ENCODE results near the gene TMEM30A. TPM values are rescaled to one million over a fixed set of nuclear protein-coding genes. Genes with fewer than 3 reads are reported as not detected.

The TMEM30A gene
- total RNA-seq, 2 donors from 2014 or later, result 45.6 to 47.3 TPM

DNA sequence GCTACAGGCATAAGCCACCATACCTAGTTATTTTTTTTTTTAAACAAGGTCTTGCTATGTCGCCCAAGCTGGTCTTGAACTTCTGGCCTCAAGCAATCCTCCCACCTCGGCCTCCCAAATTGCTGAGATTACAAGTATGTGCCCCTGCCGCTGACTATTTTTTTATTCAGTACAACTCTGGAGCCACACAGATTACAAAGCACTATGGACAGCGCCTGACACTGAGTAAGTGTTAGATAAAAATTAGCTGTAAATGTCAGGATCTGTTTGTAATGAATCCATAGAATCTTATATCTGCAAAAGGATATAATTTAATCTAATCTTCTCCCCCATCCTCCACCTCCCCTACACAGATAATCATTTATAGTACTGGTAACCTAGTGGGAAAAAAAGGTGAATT lies 63.5 kb downstream of the TMEM30A start:
- TF ChIP-seq, protein P1, sequence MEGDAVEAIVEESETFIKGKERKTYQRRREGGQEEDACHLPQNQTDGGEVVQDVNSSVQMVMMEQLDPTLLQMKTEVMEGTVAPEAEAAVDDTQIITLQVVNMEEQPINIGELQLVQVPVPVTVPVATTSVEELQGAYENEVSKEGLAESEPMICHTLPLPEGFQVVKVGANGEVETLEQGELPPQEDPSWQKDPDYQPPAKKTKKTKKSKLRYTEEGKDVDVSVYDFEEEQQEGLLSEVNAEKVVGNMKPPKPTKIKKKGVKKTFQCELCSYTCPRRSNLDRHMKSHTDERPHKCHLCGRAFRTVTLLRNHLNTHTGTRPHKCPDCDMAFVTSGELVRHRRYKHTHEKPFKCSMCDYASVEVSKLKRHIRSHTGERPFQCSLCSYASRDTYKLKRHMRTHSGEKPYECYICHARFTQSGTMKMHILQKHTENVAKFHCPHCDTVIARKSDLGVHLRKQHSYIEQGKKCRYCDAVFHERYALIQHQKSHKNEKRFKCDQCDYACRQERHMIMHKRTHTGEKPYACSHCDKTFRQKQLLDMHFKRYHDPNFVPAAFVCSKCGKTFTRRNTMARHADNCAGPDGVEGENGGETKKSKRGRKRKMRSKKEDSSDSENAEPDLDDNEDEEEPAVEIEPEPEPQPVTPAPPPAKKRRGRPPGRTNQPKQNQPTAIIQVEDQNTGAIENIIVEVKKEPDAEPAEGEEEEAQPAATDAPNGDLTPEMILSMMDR (IDR thresholded peaks at IDR 0.05), result no peak
- H3K27ac ChIP-seq, result no peak overlapping the region
- H3K27me3 ChIP-seq, result no peaks in the 10 kb centered on the region
- H3K4me1 ChIP-seq, result no peaks in the 10 kb centered on the region
- no peak for DNase-seq (ENCODE audit: low spot score)
- no peaks in the 10 kb centered on the region for H3K9me3 ChIP-seq
- no peaks in the 10 kb centered on the region for H3K36me3 ChIP-seq
- H3K4me3 ChIP-seq, result no peak overlapping the region

DNA sequence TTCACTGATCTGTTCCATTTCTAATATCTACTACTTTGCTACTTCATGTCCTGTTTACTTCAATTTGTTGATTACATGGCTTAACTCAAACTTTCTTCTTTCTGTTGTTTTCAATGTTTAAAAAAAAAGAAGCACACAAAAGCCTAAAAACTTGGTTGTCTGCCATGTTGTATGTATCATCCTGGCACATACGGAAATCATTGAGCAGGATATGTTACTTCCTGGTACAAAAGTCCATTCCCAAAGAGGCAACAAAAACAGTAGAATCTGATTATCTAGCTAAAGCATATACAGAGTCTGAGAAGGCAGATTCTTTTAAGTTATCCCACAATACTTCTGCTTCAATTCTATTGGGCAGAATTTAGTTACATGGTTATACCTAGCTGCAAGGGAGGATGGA lies 64.2 kb downstream of the TMEM30A start:
- TF ChIP-seq, protein P1 (IDR thresholded peaks at IDR 0.05), result no peak
- H3K9me3 ChIP-seq, result no peaks in the 10 kb centered on the region
- H3K4me1 ChIP-seq, result no peaks in the 10 kb centered on the region
- H3K4me3 ChIP-seq, result no peak overlapping the region
- H3K36me3 ChIP-seq, result no peaks in the 10 kb centered on the region
- no peak overlapping the region for H3K27ac ChIP-seq
- no peaks in the 10 kb centered on the region for H3K27me3 ChIP-seq
- no peak for DNase-seq (ENCODE audit: low spot score)

DNA sequence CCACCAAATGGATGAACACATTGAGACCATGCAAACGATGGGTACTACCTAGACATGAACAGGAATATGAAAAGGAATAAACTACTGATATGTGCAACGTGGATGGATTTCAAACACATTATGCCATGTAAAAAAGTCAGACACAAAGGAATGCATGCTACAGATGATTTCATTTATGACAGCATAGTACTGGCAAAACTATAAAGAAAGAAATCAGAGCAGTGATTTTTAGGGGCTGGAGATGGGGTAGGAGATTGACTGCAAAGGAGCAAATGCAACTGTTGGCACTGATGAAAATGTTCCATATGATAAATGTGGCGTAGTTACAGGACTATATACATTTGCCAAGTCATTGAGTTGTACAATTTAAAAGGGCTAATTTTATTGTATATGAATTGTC lies 65.3 kb downstream of the TMEM30A start:
- TF ChIP-seq, protein P1 (IDR thresholded peaks at IDR 0.05), result no peak

DNA sequence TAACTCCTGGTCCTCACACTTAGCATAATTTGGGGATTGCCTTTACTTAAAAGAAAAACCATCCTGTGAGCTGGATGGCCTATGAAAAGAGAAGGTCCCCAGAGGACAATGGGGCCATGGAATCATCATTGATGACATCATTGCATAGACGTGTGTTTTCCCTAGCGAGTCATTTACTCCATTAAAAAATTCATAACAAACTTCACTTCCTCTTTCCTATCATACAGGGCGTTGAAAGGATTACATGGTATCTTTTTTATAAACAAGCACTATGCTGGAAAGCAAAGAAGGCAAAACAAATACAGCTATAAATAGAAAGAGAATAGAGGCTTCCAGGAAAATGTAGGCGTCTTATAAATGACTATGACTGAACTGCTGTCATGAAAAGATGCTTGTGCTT lies 67.4 kb downstream of the TMEM30A start:
- Histone ChIP-seq H3K4me1 (peaks cover 0 to 11% of the 10 kb centered on the region in 2 donors), H3K27ac (no peak overlapping the region), H3K27me3 (no peaks in the 10 kb centered on the region), H3K4me3 (no peak overlapping the region), H3K9me3 (no peaks in the 10 kb centered on the region), H3K36me3 (no peaks in the 10 kb centered on the region)
- TF ChIP-seq, protein P1 (IDR thresholded peaks at IDR 0.05), result no peak
- no peak for DNase-seq (ENCODE audit: low spot score)

More for the DNA sequence above, 65.3 kb downstream of the TMEM30A start:
- H3K9me3 ChIP-seq, result no peaks in the 10 kb centered on the region
- H3K4me3 ChIP-seq, result no peak overlapping the region
- no peak for DNase-seq (ENCODE audit: low spot score)
- no peaks in the 10 kb centered on the region for H3K36me3 ChIP-seq
- no peaks in the 10 kb centered on the region for H3K4me1 ChIP-seq
- H3K27me3 ChIP-seq, result no peaks in the 10 kb centered on the region
- H3K27ac ChIP-seq, result no peak overlapping the region

DNA sequence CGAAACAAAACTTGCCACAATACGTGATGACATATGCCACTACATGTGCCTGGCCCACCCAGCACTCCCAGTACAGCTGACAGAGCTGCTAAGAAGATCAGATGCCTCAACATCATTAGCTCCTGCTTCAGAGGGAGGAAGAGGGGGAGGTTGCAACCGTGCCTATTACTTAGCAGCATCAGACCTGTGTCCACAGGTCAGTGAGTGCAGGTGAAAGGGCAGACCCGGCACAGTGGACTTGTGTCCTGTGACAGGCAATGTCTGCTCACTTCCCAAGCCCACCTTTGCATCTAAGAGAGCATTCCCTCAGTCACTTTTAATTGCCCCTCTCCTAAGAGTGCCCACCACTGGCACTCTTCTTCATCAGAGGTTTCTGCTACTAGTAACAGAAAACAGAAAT lies 69.3 kb downstream of the TMEM30A start:
- H3K27ac ChIP-seq, result no peak overlapping the region
- DNase-seq (ENCODE audit: low spot score), result no peak
- H3K4me1 ChIP-seq, result peaks cover 0 to 22% of the 10 kb centered on the region in 2 donors
- no peaks in the 10 kb centered on the region for H3K9me3 ChIP-seq
- no peak overlapping the region for H3K4me3 ChIP-seq
- TF ChIP-seq, protein P1 (IDR thresholded peaks at IDR 0.05), result no peak
- H3K27me3 ChIP-seq, result no peaks in the 10 kb centered on the region
- H3K36me3 ChIP-seq, result no peaks in the 10 kb centered on the region

DNA sequence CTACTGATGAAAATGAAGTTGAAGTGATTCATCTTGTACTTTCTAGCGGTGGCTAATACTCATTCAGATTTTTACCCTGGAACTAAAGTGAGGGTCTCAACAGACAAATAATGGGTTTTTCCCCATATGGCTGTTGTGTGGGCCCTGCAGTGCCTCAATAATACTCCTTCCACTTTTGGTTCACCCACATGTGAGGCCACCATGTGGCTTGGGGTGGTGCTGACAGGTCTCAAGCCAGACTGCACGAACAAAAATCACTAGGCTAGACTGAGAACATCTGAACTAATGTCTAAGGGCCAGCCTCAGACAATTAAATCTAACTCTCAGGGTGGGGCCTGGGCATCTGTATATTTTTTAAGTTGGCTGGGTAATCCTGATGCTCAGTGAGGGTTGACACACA lies 70.9 kb downstream of the TMEM30A start:
- Histone ChIP-seq H3K27me3 (no peaks in the 10 kb centered on the region), H3K4me3 (no peak overlapping the region), H3K4me1 (peaks cover 0 to 24% of the 10 kb centered on the region in 2 donors), H3K9me3 (no peaks in the 10 kb centered on the region), H3K27ac (no peak overlapping the region), H3K36me3 (no peaks in the 10 kb centered on the region)
- TF ChIP-seq, protein P1 (IDR thresholded peaks at IDR 0.05), result no peak
- no peak for DNase-seq (ENCODE audit: low spot score)
